Adrenal gland (tissue), 5 donors: ENCODE data around the gene C1QTNF4.

Source experiments
- CTCF ChIP-seq, 6 experiments: fragments of 450-650 bp in 4 of 6; fragments of 200-600 bp in 2 of 6; sonication (generic) in 1 of 6; IDR thresholded peaks; 1 replicate in 5 of 6; 2 replicates in 1 of 6; pipeline versions ENCODE4 v1.5.1 to v1.8.0; 2016 to 2021; ENCODE audit warnings: antibody characterized with exemption in 6 of 6, mild to moderate bottlenecking in 2 of 6, moderate library complexity in 1 of 6
- POLR2A ChIP-seq, 2 donors: fragments of 450-650 bp; IDR thresholded peaks; one replicate each; pipeline ENCODE4 v1.6.1; 2017; ENCODE audit warnings: antibody characterized with exemption in 2 of 2, mild to moderate bottlenecking in 2 of 2, moderate library complexity in 1 of 2
- donor health status: DM: no; HTN: no; CAD: no.

DNA sequence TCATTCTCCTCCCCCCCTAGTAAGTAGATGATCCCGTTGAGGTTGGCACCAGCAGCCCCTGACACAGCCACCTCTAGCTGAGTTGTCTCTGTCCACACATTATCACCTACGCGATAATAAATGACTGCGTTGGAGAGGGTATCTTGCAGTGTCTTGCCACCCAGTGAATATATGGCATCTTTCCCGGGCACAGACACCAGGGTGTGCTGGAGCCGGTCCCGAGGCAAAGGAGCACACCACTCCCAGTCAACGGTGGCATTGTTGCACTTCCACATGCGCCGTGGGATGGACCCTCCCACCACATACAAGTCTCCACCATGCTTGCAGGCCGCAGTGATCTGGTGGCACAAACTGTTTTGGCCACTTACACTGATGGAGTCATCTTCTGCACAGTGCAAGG, 20.9 kb downstream of the C1QTNF4 start:
- no peak for TF ChIP-seq CTCF (IDR thresholded peaks at IDR 0.05)
- no peak for TF ChIP-seq POLR2A (IDR thresholded peaks at IDR 0.05)
